Tibial nerve (tissue), 4 donors: ENCODE measurements around the gene NOL4L.

Experiments used
- CTCF ChIP-seq, 5 experiments: fragments of 200-600 bp in 3 of 5; fragments of 450-650 bp in 2 of 5; sonication (generic) in 3 of 5; IDR thresholded peaks; one replicate each; pipeline ENCODE4 v1.5.1; 2016 to 2019; ENCODE audit warnings: antibody characterized with exemption in 5 of 5, mild to moderate bottlenecking in 3 of 5, moderate library complexity in 2 of 5
- EP300 ChIP-seq, 2 donors: sonication (generic); formaldehyde crosslinking; IDR thresholded peaks; one replicate each; pipeline ENCODE4 v1.6.1; 2017; ENCODE audit warnings: antibody characterized with exemption in 2 of 2, mild to moderate bottlenecking in 1 of 2

- TF ChIP-seq CTCF (IDR thresholded peaks at IDR 0.05) = no peak
- TF ChIP-seq EP300 (IDR thresholded peaks at IDR 0.05) = no peak
Observed at GRCh38 chr20:32631933-32632460, 46.9 kb upstream of the NOL4L start.
